NCI-H2171 treated with DMSO at 0.1 percent for 48 hours (cell line): ENCODE results near the gene C11orf21.

ENCODE experiments used
- DNase-seq: peaks from one replicate; lab custom pipeline; 2025; lab: John Stamatoyannopoulos, UW

Gene C11orf21

DNA sequence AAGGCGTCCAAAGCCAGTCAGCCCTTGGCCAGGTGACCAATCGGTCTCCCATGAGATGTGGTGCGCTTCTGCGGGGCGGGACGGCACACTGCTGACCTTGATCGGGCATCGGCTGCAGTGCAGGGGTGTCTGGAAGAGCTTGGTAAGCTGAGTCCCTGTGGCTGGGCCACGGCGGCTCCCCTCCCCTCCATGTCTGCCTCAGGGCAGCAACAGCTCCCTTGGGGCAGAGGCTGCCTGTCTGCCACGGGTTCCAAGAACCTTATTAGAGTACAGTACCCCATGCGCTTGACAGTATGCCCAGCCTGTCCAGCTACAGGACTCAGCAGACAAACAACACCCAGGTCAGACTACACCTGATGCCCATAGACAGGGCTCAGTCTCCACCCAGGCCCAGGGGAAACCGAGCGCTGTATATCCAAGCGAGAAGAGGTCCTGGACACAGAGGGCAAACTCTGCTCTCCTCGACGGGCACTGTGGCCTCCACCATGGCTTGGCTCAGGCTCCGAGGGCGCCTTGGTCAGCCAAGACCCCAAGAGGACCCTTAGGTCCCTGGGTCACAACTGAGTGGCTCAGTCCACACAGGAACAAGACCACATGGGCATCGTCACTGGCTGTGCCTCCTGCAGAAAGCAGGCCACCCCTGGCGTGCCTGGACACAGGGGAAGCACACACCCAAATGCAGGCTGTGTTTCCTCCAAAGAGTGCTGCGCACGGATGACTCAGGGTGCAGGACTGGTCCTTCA, 19.0 kb upstream of the C11orf21 start:
- no peak for DNase-seq

- DNase-seq: no peak
Measured at GRCh38 chr11:2319791-2320472, 18.2 kb upstream of the C11orf21 start.

- no peak for DNase-seq
Measured at GRCh38 chr11:2318707-2319106, 17.0 kb upstream of the C11orf21 start.

- DNase-seq: no peak
Measured at GRCh38 chr11:2318123-2318522, 16.4 kb upstream of the C11orf21 start.

- DNase-seq: no peak
Measured at GRCh38 chr11:2317354-2318050, 15.8 kb upstream of the C11orf21 start.

GRCh38 chr11:2316963-2317244, 15.2 kb upstream of the C11orf21 start:
- DNase-seq: no peak

DNA sequence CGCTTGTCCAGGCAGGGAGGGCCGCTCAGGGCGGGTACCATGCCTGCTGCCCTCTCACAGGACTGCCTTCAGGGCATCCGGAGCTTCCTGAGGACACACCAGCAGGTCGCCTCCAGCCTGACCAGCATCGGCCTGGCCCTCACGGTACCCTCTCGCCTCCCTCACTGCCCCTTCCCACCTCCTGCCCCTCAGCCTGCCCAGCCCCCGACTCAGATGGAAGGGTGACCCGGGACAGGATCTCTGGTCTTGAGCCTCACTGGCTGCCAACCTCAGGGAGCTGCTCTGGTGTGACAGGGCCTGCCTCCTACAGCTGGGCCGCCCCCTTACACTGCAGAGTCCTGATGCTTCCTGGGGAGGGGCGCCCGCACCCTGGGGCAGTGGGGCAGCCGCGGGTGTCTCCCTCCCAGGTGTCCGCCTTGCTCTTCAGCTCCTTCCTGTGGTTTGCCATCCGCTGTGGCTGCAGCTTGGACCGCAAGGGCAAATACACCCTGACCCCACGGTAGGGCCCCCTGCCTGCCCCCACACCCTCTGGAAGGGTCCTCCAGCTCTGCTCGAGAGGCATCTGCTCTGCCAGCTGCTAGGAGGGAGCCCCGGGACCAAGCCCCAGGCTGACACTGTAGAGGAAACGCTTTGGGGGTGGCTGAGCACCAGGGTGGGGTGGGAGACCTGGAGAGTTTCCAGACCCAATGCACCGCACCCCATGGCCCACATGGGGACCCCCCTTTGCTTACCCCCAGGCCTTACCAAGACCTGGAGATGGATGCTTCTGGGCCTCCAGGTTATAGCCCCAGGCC, 14.6 kb upstream of the C11orf21 start:
- no peak for DNase-seq

GRCh38 chr11:2315395-2316168, 13.9 kb upstream of the C11orf21 start:
- no peak for DNase-seq

GRCh38 chr11:2314525-2315394, 13.0 kb upstream of the C11orf21 start:
- DNase-seq: peak; percentile 78

GRCh38 chr11:2314136-2314524, 12.4 kb upstream of the C11orf21 start:
- peak; percentile 3 for DNase-seq

DNA sequence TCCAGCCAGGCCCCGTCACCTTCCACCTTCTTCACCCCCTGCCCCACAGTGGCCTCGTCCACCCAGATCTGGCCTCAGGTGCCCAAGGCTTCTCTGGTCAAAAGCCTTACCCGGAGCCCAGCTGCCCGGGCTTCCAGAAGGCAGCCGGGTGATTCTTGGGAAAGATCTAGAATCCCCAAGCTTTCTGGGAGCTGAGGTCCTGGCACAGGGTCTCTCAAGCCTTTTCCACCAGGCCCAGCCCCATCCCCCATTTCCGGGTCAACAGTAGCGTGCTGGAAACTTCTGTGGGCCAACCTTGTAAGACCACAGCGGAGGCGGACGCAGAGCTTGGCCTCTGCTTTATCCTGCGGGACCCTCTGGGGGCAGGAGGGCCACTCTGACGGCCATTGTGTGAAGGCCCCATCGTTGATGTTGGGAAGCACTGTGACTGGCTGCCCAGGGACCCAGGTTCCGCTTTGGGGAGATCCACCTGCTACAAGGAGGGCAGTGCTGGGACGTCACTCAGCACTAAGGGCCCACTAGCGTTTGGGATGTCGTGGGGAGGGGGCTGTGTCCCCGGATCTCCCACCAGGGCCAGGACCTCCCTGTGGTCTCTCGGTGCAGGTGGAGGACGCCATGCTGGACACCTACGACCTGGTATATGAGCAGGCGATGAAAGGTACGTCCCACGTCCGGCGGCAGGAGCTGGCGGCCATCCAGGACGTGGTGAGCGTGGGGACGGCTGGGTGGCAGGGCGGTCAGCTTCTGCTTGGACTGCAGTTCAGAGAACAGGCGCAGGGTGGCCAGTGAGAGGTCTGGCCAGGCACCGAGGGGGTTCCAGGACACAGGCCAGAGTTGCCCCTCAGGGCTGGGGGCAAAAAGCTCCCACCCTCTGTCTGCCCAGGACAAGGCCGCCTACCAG, 11.6 kb upstream of the C11orf21 start:
- DNase-seq: no peak

DNA sequence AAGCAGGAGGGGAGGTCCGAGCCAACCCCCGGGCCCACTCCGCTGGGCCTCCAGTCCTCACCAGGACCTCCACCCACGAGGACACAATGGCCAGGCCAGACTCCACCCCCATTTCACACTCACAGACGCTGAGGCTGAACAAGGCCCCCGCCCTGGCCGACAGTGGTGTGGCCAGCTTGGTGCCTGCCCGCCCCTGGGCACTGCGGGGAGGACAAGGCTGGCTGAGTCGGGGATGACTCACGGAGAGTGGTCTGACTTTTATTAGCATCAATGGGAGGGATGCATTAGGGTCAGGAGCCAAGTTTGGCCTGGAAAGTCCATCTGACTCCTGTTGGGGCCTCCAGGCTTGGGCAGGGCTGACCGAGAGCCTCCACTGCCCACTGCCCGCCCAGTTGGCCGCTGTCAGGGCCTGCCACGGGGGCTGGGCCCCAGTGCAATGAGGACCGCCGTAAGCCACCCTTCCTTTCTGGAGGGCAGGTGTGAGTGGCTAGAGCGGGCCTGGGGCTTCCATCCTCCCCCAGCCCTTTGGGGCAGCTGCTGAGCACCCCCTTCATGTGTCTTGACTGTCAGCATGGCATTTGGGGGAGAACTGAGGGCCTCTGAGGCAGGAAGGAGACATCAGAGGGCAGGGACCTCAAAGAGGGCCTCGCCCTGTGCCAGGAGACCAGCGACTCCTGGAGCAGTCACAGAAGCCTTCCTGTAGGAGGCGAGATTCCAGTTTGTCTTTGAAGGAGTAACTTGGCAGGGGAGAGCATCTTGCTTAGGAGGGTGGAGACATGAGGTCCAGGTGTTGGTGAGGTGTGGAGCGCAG, 10.7 kb upstream of the C11orf21 start:
- no peak for DNase-seq

GRCh38 chr11:2311353-2312133, 9.8 kb upstream of the C11orf21 start:
- DNase-seq: no peak

GRCh38 chr11:2310786-2311352, 9.2 kb upstream of the C11orf21 start:
- no peak for DNase-seq

- no peak for DNase-seq
Measured at GRCh38 chr11:2310073-2310785, 8.5 kb upstream of the C11orf21 start.

GRCh38 chr11:2309251-2310072, 7.7 kb upstream of the C11orf21 start:
- no peak for DNase-seq
